HG03460 (cell line): ENCODE data around the gene TSPAN15.

Experiments used
- ATAC-seq: cut with Tn5 transposase; IDR thresholded peaks from one replicate; pipeline ENCODE4 v1.9.1; 2021; ENCODE audit not compliant: unreplicated experiment

TSPAN15 gene

DNA sequence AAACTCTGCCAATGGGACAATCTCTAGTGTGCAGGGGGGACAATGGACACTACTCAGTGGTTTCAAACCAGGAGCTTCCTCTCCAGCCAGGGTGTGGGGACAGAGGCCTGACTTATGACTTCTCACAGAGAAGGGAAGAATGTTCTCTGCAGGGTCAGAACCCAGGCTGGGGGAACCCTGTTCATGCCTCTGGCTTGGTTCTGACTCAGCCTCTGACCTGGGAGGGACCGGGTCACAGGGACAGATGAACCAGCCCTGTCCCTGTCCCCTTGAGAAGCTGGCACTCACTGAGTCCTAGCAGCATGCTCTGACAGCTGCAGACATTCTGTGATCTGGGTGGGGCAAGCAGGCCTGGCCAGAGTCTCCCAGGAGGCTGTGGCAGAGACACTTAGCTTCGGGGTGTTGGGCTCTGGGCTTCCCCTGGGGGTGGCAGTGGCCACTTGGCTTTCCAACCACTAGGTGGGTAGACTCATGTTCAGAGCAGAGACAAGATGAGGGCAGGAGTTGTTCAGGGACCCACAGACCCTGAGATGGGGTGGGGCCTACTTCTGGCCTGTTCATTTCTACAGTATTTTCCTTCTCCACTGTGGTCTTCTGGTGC is 13.6 kb downstream of the TSPAN15 start:
- no peak for ATAC-seq

DNA sequence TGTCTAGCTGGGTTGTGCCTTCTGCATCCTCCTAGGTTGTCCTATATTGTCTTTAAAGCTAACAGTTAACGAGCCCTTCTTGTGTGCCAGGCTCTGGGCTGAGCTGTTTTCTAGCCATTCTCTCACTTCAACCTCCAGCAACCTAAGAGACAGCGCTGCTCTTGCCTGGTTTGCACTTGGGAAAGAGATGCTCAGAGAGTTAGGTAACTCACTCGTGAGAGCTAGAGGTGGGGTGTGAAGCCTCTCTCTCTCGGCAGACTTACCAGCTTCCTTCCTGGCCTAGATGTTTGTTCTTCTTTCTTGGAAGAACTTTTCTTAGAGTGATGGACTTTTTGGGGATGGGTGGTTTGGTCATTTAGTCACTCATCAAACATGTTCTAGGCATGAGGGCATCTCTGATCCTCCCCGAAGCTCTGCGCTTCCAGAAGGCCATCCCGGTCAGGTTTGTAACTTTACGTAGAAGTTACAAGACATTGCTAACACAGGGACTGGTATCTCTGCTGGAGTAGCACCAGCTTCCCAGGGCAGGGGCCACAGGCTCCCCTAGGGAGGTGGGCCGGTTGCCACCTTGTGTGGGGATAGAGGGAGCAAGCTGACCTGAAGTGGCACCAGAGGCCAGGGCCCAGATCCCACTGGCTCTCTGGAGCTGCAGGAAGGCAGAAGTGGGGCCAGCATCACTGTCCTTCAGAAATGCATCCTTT is 14.3 kb downstream of the TSPAN15 start:
- no peak for ATAC-seq

DNA sequence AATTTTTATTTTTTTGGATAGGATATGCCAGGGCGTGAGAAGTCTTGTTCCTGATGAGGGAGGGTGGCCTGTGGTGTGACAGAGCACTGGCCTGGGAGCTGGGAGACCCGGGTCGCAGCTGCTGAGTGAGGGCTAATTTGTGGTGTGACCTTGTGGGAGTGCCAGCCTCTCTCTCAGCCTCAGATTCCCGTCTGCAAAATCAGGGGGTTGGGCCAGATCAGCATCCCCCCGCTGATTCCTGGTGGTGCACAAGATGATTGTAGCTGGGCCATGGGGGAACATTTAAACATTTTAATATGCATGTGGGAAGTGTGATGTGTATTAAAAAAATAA is 14.9 kb downstream of the TSPAN15 start:
- ATAC-seq = no peak

DNA sequence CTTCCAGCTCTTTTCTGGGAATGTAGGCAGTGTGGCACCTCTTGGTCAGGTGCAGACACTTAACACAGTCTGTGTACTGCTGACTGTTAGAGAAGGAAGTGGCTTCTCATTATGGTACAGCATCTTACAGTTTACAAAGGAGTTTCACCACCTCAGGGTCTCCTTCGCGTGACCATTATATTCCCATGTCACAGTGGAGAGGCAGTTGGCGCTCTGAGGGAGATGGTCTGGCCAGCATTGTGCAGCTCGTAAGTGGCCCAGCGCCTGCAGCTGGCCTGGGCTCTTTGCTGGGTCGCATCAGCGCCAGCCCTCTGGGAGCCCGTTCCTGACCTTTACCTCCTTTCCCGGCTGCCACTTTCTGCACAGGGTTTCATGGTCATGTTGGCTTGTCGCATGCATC is 15.4 kb downstream of the TSPAN15 start:
- ATAC-seq = no peak

GRCh38 chr10:69467928-69468750 is 16.9 kb downstream of the TSPAN15 start:
- ATAC-seq = no peak

DNA sequence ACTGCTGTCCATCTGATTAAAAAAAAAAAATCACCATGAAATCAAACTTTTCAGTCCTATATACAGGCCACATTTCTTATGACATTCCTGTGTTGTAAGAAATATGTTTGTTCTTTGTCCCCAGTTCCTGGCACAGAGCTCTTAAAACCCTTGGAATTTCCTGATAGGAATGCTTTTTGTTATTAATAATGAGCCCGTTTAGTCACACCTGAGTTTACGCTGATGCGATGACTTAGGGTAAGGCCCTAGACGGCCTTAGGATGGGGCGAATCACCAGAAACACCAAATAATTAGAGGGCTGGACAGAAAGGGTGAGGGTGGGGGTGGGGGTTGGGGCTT is 17.5 kb downstream of the TSPAN15 start:
- ATAC-seq = no peak

- no peak for ATAC-seq
These were observed 18.7 kb downstream of the TSPAN15 start for GRCh38 chr10:69469976-69470375.

- no peak for ATAC-seq
These were observed 19.5 kb downstream of the TSPAN15 start for GRCh38 chr10:69470463-69471384.

DNA sequence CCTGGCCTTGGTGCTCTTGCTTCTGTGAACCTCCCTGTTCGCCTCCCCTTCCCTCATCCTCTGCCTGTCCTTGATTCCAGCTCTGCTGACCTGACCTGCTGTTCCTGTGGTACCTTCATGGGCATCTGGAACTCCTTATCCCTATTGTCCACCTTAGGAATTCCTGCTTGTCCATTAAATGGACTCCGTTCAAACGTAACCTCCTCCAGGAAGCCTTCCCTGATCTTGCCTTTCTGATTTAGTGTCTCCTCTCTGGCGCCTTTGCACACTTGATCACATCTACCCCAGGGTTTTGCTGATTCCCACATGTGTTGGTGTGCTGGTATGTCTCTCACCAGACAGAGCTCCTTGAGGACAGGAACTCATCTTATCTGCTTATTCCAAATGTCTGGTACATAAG is 20.9 kb downstream of the TSPAN15 start:
- ATAC-seq = no peak

- ATAC-seq = no peak
These were observed 21.3 kb downstream of the TSPAN15 start for GRCh38 chr10:69472544-69472943.

- ATAC-seq = no peak
These were observed 22.2 kb downstream of the TSPAN15 start for GRCh38 chr10:69473304-69473990.

DNA sequence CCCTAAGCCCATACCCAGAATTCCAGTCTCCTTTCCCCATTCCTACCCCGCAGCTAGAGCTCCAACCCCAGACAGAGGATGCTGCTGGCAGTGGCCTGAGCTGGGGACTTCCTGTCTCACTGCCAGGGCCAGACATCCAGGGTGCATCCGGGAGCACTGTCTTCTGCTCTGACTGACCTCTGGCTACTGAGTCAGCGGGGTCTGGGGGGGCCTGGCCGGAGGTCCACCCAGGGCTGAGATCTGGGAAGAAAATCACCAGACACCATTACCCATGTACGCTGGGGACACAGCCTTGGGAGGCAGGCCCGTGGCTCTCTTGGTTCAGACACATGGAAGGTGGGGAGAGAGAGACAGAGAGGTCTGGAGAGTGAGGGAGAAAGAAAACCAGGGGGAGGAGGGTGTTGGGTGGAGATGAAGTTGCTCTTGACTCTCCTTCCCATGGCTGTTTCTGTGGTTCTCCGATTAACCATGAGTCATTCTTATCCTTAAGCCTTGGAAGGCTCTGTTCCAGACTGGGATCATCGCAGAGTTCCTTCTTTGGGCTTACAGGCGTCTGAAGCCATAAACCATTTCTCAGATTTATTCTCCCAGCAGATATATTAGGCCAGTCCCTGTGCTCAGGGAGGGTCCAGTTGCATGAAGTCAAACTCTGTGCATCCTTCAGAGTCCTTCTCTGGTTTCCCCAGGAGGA is 23.6 kb downstream of the TSPAN15 start:
- no peak for ATAC-seq

GRCh38 chr10:69475433-69475830 is 24.2 kb downstream of the TSPAN15 start:
- no peak for ATAC-seq

- no peak for ATAC-seq
These were observed 26.8 kb downstream of the TSPAN15 start for GRCh38 chr10:69477968-69478597.

GRCh38 chr10:69479240-69480067 is 28.2 kb downstream of the TSPAN15 start:
- ATAC-seq = no peak

GRCh38 chr10:69480068-69480412 is 28.8 kb downstream of the TSPAN15 start:
- ATAC-seq = no peak

DNA sequence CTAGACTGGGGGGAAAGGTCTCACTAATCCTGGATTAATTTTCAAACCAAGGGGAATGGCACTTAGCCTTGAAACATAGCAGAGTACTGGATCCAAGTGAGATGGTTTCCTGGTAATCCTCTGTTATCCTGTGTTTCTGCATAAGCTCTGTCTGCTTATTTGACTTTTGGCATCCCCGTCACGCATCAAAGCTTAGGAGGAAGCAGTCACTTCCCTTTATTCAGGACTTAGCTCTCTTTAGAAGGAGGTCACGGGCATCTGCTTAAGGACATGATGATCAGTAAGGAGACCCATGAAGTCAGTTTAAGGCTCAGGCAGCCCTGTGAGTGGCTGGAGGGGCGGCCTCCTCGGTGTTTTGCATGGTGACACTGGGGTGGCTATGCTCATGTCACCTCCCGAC is 30.0 kb downstream of the TSPAN15 start:
- no peak for ATAC-seq

DNA sequence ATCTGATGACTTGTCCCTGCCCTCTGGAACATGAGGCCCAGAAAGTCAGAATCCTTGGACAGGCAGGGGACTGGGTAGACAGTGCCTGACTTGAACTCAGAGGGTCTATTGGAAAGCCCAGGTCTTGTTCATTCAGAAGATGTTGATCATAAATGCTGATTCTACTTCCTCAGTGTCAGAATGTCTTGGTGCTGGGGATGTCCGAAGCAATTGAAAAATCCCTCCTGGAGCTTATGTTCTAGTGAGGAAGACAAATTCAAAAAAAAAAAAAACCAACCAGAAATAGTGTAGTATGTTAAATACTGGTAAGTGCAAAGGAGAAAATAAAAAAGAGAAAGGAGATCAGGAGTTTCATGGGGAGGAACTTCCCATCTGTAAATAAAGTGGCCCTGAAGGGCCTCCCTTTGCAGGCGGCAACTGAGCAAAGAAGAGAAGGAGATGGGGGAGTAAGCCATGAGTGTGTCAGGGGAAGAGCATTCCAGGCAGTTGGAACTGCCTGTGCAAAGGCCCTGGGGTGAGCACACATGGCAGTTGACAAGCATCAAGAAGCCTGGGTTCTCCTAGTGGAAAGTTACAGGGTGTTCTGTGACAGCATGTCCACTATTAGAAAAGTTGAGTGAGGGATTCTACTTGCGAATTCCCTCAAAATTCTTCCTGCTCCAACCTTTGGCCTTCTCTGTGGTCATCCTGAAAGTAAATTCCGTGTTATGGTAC is 30.7 kb downstream of the TSPAN15 start:
- no peak for ATAC-seq
